Panc1 (cell line): Measurements from ENCODE around the gene LMAN1.

Experiments used
- POLR2AphosphoS5 ChIP-seq: IDR thresholded peaks from 2 replicates; pipeline ENCODE4 v1.6.1; 2012; ENCODE audit warnings: mild to moderate bottlenecking, low read depth, low read length, moderate library complexity
- TCF7L2 ChIP-seq: IDR thresholded peaks from 2 replicates; pipeline ENCODE4 v1.6.1; 2011; ENCODE audit warnings: mild to moderate bottlenecking, low read depth, low read length, inconsistent platforms
- TF ChIP-seq, protein P1 (sequence below): fragments of 450-650 bp; IDR thresholded peaks from 2 replicates; pipeline ENCODE4 v1.5.1; 2017; ENCODE audit warnings: mild to moderate bottlenecking

DNA sequence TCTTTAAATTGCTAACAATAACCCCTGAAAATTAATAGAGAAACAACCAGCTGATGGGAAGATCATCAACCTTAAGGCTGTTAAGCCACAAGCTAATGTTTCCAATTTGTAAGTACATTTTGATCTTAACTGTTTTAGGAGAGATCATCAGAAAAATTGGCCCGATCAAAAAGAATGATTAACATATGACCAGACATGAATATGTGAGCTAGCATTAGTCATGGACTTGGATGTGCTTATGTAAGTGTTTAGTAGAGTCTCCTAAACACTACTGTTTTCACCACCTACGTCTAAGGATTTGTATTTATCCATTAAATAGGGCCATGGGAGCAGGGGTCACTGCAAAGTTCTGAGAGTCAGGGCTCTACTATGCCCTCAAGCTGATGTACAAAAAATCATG lies 4.3 kb downstream of the LMAN1 start:
- TF ChIP-seq, protein P1, sequence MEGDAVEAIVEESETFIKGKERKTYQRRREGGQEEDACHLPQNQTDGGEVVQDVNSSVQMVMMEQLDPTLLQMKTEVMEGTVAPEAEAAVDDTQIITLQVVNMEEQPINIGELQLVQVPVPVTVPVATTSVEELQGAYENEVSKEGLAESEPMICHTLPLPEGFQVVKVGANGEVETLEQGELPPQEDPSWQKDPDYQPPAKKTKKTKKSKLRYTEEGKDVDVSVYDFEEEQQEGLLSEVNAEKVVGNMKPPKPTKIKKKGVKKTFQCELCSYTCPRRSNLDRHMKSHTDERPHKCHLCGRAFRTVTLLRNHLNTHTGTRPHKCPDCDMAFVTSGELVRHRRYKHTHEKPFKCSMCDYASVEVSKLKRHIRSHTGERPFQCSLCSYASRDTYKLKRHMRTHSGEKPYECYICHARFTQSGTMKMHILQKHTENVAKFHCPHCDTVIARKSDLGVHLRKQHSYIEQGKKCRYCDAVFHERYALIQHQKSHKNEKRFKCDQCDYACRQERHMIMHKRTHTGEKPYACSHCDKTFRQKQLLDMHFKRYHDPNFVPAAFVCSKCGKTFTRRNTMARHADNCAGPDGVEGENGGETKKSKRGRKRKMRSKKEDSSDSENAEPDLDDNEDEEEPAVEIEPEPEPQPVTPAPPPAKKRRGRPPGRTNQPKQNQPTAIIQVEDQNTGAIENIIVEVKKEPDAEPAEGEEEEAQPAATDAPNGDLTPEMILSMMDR: no peak
- TF ChIP-seq TCF7L2: no peak
- TF ChIP-seq POLR2AphosphoS5: no peak
